ENCODE data around the gene MYH14. TPM values are rescaled to one million over a fixed set of nuclear protein-coding genes. Genes with fewer than 3 reads are reported as not detected.
A peak's percentile ranks its signal among the peaks of the same experiment; 100 is the strongest.

MYH14 gene
- total and polyA plus RNA-seq, 9 of the 15 experiments (the other 6 are each of a cell fraction or from before 2014, with no cell fraction given) = 0.04 to 0.86 (median 0.19) TPM; not detected in 2

GRCh38 chr19:50357178-50358100, 154.0 kb downstream of the MYH14 start (continued):
- no peak for TF ChIP-seq ZNF407 (IDR thresholded peaks at IDR 0.05; ENCODE audit: low read depth)
- 0 out of 2 replicates have a peak, but pooled peaks have one; percentile 10 for TF ChIP-seq STAT5A (IDR thresholded peaks at IDR 0.05; ENCODE audit: borderline replicate concordance, low read length)
- no peak for TF ChIP-seq ZFP1 (CRISPR knock-in tag; IDR thresholded peaks at IDR 0.05)
- 0 out of 2 replicates have a peak, but pooled peaks have one; percentile 42 for TF ChIP-seq NFRKB (IDR thresholded peaks at IDR 0.05; ENCODE audit: low read depth)
- TF ChIP-seq ZFX (CRISPR knock-in tag; IDR thresholded peaks at IDR 0.05) = peak; percentile 82
- no peak for TF ChIP-seq KAT8 (IDR thresholded peaks at IDR 0.05; ENCODE audit: low read depth)
- TF ChIP-seq E2F5 (CRISPR knock-in tag; IDR thresholded peaks at IDR 0.05) = no peak
- TF ChIP-seq, protein P1, sequence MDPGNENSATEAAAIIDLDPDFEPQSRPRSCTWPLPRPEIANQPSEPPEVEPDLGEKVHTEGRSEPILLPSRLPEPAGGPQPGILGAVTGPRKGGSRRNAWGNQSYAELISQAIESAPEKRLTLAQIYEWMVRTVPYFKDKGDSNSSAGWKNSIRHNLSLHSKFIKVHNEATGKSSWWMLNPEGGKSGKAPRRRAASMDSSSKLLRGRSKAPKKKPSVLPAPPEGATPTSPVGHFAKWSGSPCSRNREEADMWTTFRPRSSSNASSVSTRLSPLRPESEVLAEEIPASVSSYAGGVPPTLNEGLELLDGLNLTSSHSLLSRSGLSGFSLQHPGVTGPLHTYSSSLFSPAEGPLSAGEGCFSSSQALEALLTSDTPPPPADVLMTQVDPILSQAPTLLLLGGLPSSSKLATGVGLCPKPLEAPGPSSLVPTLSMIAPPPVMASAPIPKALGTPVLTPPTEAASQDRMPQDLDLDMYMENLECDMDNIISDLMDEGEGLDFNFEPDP (CRISPR knock-in tag; IDR thresholded peaks at IDR 0.05) = no peak
- no peak for TF ChIP-seq SAFB2 (IDR thresholded peaks at IDR 0.05; ENCODE audit: borderline replicate concordance, low read depth, low read length, severe bottlenecking)
- TF ChIP-seq TFAM (CRISPR knock-in tag; conservative IDR thresholded peaks at IDR 0.05) = no peak
- TF ChIP-seq ZNF175 (CRISPR knock-in tag; IDR thresholded peaks at IDR 0.05; ENCODE audit: low read depth) = peak; percentile 50; the same call in 1 of the 2 replicates
- peak; percentile 73 for TF ChIP-seq POLR2G (IDR thresholded peaks at IDR 0.05; ENCODE audit: low read depth, low read length)
- TF ChIP-seq ZBED1 (IDR thresholded peaks at IDR 0.05) = peak; percentile 69; the same call in 1 of the 2 replicates

Measured in K562 (cell line).